ENCODE measurements around the gene PODN.

DNA sequence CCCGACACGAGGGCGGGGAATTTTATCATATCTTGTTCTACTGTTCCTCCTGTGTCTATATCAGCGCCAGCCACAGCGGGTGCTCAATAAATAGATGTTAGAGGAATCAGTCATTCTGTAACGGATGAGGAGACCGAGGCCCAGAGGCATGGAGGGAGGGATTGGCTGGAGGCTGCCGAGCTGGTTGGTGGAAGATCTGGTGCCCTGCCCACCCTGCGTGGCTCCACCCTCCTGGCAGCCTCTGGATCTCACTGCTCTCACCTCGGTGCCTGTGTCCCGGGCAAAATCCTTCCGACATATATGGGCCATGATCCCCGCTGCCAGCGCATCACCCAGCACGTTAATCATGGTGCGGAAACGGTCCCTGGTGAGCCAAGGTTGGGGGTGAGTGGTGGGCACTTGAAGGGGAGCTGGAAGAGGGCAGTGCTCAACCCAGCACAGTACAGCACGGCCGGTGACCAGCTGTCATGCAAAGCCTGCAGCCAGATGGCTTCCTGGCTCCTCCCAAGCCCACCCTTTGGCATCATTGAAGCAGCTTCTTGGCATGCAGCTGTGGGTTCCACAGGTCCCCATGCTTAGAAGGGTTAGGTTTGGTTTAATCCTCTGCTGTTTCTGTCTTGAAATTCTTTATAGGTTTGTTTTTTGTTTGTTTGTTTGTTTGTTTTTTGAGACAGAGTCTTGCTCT lies 26.7 kb downstream of the PODN start:
- TF ChIP-seq, protein P1, sequence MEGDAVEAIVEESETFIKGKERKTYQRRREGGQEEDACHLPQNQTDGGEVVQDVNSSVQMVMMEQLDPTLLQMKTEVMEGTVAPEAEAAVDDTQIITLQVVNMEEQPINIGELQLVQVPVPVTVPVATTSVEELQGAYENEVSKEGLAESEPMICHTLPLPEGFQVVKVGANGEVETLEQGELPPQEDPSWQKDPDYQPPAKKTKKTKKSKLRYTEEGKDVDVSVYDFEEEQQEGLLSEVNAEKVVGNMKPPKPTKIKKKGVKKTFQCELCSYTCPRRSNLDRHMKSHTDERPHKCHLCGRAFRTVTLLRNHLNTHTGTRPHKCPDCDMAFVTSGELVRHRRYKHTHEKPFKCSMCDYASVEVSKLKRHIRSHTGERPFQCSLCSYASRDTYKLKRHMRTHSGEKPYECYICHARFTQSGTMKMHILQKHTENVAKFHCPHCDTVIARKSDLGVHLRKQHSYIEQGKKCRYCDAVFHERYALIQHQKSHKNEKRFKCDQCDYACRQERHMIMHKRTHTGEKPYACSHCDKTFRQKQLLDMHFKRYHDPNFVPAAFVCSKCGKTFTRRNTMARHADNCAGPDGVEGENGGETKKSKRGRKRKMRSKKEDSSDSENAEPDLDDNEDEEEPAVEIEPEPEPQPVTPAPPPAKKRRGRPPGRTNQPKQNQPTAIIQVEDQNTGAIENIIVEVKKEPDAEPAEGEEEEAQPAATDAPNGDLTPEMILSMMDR (IDR thresholded peaks at IDR 0.05 in 8 of 11, conservative IDR thresholded peaks at IDR 0.05 in 3 of 11), result no peak
- TF ChIP-seq POLR2A (IDR thresholded peaks at IDR 0.05) (no peak), POLR2AphosphoS5 (IDR thresholded peaks at IDR 0.05) (no peak)
